GM18520 (cell line): ENCODE results near the gene AP2A2.

Experiments
- ATAC-seq: cut with Tn5 transposase; IDR thresholded peaks from one replicate; pipeline ENCODE4 v1.9.1; 2021; ENCODE audit not compliant: unreplicated experiment

AP2A2 gene

DNA sequence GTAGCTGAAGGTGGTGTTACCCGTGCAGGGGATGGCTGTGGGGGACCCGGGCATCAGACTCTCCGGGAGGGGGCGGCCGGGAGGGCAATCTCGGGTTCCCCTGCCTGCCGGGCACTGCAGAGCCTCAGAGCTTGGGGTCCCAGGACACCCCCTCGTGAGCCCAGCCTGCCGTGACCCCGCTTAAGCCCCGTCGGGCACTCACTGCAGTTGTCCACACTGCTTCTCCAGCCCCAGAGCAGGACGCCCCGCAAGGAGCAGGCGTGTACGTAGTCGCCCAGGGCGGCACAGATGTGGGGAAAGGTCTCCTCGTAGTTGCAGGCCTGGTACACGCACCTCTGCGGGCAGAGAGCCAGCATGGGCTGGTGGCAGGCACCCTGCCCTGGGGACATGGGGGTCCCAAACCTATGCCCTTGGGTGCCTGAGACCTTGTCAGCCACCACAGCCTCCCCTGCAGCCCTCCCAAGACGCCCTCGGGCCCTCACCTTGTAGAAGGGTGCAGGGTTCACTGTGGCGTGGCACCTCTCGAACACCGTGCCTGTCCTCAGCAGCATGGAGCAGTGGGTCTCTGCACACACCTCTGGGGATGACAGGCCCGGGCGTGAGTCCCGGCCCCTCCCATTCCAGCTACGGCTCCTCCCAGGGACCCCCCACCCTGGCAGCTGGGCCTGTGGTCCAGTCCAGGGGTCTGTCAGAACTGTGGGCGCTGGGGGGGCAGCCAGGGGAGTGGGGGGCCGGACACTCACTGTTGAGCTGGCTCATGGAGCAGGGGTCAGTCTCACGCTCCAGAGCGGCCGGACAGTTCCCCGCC lies 102.0 kb downstream of the AP2A2 start:
- ATAC-seq: no peak

DNA sequence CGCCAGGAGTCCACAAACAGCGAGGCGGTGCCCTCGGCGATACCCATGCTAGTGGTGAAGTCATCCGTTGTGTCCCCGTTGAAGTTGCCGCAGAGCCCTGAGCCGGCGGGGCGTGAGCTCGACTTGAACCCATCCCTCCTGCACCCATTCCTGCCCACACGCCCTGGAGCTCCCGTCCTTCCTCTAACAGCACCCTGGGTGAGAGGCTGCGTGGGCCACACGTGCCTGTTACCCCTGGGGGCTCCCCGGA lies 102.5 kb downstream of the AP2A2 start:
- ATAC-seq: no peak

DNA sequence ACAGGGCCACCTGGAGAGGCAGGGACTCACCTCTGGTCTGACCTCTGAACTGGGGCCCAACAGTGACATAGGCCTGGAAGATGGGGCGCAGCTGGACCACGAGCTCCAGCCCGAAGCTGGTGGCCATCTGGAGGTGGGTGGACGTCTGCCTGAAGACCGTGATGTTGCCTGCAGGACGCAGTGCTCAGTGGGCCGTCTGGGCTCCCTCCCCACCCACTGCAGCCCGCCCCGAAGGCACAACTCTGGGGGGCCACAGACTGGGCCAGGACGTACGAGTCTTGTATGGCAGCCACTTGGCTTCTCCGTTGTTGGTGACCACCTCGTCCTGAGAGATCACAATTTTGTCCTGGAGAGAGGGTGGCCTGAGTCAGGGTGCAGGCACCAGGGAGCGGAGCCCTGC lies 102.9 kb downstream of the AP2A2 start:
- no peak for ATAC-seq

DNA sequence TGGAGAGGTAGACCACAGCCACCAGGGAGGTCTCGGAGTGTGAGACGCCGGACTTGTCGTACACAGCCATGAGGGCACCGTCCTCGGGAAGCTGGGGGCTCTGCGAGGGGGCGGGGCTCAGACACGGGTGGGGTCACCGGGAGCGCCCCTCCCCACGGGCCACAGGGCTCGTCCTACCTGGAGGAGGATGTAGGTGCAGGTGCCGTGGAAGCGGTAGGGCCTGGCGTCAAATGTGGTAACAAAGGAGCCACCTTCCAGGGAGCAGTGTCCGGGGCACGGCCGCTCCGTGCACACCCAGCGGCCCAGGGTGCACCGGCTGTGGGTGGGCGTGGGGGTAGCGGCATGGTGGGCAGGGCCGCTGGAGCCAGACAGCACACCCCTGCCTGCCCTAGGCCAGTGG lies 103.4 kb downstream of the AP2A2 start:
- no peak for ATAC-seq

DNA sequence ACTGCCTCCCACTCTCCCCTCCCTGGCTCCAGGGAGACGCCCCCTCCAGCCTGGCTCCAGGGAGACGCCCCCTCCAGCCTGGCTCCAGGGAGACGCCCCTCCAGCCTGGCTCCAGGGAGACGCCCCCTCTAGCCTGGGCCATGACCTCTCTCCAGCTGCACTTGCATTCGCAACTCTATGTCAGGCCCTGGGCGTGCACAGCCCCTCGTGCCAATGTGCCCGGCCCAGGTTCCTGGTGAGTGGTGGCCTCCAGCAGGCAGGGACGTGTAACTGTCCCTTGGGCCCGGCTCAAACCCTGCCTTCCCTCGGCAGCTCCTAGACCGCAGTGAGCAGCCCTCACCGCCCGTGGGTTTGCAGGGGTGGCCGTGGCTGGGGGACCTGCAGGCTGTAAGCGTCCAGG lies 104.0 kb downstream of the AP2A2 start:
- ATAC-seq: no peak

DNA sequence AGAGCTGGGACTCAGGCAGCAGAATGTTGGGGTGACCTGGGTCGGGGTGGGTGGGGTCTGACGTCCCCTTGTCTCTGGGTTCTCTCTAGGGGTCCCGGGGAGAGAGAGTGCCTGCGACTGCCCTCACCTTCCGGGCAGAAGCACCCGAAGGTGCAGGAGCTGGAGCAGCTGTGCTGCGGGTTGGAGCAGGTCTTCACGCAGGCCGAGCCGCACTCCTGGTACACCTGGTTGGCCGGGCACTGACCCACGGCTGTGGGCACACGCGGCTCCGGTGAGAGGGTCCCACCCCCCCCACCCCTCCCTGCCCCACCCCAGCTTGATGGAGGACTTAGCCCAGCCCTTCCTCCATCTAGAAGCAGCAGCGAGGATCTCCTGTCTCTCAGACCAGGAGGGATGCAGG lies 104.4 kb downstream of the AP2A2 start:
- ATAC-seq: no peak

DNA sequence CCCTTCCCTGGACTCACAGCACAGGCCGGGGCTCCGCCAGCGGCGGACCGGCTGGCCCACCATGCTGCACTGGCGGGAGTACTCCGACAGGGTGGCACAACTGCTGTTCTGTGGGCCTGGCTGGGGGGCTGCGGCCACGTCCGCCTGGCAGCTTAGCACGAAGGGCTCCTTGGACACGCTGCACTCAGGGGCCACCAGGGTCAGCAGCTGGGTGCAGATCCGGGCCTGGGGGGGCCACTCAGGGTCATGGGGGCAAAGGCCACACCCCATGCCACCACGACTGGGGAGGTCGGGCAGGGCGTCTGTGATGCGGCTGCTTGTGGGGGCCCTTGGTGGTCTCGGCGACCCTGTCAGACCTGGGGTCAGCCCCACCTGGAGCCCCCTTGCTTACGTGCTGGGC lies 104.9 kb downstream of the AP2A2 start:
- ATAC-seq: no peak

DNA sequence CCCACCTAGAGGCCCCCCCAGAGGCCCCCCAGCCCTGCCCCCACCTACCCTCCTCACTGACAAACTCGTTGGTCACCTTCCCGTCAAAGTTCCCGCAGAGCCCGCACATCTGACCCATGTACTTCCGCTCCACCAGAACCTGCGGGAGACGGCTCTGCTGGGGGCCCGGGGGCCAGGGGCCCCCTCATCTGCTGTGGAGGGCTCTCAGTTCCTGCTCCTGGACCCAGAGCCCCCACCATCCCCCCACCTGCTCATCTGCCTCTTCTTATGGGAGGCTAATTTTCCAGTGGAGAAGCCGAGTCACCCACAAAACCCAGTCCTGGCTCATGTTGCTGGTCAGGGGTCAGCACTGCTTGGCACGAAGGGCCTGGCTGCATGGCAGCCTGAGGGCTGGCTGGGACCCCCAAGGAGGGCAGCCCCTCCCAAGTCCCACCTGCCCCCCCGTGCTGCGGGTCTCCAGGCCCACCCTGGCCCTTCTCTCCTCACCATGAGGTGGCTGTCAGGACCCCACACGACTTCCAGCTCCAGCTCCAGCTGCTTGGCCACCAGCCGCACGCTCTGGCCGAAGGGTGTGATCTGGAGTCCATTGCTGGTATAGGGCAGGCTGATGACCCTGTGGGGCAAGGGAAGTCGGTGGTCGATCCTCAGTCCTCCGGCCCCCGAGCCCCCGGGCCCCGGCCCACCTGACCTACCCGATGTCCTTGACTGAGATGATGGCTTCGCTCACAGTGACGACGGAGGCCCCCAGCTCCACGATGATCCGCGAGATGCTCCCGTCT lies 105.6 kb downstream of the AP2A2 start:
- ATAC-seq: no peak

DNA sequence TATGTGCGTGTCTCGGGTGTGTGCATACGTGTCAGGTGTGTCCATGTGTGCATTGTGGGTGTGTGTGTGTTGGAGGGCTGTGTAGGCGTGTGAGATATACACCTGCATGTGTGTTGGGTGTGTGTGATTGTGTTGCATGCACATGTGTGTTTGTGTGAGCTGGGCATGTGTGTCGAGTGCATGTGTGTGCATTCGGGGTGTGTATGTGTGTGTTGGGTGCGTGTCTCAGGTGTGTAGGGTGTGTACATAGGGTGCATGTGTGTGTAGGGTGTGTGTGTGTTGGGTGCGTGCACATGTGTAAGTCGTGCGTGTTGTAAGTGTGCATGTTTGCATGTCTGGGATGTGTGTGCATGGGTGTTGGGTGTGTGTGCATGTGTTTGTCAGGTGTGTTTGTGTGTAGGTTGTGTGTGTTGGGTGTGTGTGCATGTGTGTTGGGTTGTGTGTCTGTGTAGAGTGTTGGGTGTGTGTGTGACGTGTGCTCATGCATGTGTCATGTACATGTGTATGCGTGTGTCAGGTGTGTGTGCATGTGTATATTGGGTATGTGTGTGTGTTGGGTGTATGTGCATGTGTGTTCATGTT lies 106.7 kb downstream of the AP2A2 start:
- ATAC-seq: no peak

DNA sequence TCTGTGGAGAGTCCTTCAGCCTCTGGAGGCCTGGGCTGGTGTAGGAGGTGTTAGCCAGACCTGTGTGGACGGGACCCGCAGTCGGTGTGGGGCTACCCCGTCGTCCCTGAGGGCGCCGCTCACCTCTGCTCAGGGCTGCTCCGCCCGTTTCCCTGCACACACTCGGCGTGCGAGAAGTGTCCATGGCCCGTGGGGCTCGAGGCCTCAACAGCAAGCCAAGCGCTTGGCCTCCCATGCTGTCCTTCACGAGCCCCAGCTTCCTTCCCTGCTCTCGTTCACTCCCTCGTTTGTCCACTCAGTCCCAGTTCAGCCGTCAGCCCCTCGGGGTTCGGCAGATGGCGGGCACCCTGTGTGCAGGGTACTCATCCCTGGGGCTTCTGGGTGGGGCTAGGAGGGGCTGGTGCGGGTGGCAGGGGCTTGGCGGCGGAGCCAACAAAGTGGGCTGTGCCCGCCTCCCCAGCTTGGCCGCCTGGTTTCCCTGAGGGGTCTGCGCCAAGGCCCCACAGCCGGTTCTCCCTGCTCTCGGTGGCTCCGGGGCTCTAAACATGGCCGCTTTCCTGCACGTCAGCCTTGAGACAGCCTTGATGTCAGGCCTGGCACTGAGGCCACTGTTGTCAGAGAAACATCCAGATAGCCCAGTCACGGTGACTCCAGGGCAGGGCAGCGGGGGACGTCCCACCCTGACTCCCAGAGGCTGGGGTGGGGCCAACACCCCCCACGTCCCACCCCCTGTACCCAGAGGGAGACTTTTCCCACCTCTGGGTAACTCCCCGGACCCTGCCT lies 107.5 kb downstream of the AP2A2 start:
- no peak for ATAC-seq

DNA sequence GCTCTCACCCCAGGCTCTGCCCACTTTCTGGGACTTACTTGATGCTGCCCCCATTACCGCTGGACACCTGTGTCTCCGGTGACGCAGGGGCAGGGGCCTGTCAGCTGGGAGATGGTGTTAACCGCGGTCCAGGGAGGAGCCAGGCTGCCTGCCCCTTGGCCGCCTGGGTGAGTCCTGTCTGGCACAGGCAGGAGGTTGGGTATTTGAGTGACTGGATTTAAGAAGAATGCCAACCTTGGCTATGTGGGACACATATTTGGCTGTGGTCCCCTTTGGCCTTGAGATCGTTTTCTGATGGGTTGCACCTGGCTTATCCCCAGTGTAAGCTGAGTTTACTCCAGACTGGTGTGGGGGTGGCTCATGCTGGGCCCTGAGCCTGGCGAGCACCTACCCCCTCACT lies 108.3 kb downstream of the AP2A2 start:
- no peak for ATAC-seq

DNA sequence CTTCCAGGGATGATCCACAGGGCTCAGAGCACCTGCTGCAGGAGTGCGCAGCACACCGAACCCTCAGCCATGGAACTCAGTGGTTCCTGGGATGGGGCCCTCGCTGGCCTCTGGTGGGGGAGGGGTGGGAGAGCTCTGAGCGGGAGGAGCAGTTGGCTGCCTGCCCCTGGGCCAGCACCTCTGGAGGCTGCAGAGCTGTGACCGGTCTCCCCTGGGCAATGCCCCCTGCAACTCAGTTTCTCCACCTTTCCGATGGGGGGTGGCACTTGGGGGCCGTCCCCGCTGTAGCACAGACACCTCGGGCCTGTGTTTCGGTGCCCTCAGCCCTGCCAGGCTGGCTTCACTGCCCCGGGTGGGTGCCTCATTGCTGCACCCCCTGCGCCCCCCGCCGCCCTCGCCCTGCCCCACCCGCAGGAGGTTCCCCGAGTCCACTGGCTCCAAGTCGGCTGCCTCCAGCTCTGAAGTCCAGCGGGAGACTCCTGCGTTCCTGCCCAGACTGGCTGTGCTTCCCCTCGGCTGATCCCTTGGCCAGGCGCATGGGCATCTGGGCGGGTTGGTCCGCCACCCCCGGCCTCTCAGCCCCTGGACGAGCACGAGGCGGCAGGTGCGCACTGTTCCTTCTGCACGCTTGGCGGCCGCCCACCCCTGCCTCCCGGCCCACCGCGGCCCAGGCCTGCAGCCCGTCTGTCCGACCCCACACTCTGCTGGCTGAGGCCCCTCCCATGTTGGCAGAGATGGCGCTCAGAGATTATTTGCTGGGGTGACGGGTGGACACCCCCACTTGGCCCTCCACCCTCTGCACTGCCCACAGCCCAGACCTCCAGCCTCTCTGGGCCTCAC lies 109.0 kb downstream of the AP2A2 start:
- no peak for ATAC-seq

DNA sequence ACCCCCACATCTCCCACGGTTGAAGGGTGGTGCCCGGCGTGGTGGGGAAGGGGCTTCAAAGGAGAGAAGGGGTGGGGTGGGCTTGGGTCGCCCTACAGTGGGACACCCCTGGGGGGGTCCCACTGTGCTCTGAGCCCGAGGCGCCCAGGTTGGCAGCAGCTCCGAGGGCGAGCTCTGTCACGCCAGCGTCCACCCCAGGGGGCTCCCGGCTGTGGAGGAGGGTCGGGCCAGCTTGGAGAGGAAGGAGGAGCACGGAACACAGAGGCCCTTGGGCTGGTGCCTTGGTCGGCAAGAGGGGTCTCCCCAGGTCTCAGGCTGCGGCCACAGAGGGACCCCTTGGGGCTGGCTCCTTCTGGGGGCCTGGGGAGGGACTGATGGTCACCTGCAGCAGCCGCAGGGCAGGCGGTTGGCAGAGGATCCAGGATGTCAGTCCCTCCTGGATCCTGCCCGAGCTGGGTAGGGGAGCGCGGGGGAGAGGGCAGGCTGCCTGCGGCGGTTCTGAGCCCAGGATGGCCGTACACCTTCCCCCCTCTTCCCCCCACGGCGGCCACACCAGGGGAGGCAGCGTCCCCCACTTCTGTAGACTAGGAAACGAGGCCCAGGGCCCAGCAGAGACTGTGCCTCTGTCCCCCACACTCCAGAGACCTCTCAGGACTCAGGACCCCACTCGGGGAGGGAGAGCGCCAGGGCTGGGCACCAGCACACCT lies 110.1 kb downstream of the AP2A2 start:
- no peak for ATAC-seq

DNA sequence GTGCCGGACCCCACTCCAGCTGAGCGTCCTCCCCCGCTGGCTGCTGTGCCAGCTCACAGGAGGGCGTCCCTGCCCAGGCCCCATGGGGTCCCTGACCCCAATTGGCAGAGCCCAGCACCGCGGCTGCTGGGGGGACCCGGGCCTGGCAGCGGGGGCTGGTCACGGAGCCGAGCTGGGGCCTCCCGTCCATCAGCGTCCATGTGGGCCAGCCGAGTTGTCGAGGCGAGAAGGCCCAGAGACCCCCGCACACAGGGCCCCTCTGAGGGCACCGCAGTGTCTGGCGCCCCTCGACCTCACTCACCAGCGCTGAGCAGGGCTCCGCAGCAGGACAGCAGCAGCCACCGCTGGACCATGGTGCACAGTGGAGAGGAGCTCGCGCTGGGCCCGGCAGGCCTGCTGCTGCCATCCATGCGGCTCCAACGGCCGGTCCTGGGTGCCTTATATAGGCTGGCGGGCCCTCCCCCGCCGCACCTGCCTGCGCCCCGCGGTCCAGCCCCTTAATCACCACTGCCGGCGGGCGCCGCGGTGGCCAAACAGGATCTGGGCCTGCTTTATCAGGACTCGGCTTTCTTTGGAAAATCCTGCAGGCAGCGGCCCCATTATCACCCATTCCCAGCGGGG lies 110.7 kb downstream of the AP2A2 start, which contains the start of gene MUC6:
MUC6 (minus strand) TSS at position 416 of the 621 bp plus-strand sequence; CDS start at position 353, 63 bp downstream.
- ATAC-seq: no peak

DNA sequence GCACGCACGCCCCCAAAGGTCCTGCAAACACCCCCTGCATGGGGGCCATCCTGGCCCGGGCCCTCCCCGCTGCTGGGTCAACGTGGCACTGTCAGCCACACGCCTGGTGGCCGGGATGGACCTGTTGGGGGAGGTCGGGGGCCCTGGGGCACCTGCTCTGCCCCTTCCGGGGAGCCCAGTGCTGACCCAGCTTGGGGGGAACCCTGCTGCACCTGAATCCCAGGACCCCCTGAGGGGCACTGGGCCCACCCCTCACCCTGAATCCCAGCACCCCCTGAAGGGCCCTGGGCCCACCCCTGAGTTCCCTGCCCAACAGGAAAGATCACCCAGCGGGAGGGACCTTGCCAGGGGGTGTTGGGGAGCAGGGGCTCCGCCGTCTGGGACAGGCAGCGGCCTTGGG lies 111.3 kb downstream of the AP2A2 start:
- ATAC-seq: no peak

DNA sequence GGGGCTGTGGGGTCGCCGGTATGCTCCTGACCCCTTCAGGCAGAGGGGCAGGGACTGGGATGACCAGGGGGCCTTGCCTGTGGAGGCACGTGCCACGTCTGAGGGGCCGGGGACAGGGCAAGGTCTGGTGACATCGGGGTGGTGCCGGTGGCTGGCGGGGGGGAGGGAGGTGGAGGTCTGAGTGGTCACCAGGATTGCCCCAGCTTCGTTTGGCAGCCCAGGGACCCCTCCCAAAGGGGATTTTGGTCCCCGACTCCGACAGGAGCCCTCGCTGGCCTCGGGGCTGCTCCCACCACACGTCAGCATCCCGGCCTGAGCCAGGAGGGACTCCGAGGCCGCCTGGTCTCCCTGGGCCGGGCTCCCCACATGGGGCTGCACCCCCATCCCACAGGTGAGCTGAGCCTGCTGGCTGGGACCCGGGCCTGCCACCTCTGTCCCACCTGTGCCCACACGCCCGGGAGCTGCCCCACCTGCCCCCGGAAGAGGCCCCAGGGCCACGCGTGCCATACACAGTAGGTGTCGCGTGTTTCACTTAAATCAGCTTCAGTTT lies 111.9 kb downstream of the AP2A2 start:
- ATAC-seq: no peak

DNA sequence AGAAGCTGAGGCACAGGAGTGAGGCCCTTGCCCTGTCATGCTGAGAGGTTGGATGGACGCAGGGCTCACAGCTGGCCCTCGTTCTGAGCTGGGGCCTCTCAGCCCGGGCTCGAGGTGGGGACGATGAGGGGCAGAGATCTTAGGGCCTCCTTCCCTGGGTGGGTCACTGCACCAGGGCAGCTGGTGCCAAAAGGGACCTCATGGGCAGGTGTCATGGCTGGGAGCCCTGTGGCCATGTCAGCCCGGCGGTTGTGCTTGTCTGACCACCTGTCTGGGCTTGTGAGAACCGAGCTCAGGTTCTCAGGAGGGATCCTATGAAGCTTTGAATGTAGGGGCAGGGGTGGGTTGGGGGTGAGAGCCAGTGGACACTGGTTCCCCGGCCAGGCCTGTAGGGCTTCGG lies 112.7 kb downstream of the AP2A2 start:
- no peak for ATAC-seq

DNA sequence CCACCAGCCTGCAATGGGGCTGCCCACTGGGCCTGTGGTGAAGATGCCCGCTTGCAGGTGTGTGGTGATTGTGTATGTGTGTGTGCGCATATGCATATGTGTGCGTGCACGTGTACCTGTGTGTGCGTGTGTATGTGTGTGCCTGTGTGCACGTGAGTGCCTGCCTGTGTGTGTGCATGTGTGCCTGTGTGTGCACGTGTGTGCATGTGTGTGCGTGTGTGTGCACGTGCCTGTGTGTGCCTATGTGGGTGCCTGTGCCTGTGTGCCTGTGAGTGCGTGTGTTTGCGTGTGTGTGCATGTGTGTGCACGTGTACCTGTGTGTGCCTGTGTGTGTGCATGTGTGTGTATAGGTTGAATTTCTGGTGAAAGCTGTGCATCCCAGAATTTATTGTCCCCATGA lies 113.3 kb downstream of the AP2A2 start:
- no peak for ATAC-seq
